SK-N-SH treated with all-trans-retinoic acid at 6 μM for 48 hours (cell line): ENCODE measurements around the gene OR2L8.

Experiments
- CSDC2 ChIP-seq: fragments of 250-450 bp; sonication (Bioruptor Pico); IDR thresholded peaks from 2 replicates; pipeline ENCODE4 v1.5.0; 2020; ENCODE audit warnings: mild to moderate bottlenecking, moderate library complexity
- CSRNP3 ChIP-seq: fragments of 250-450 bp; sonication (Bioruptor Pico); IDR thresholded peaks from 2 replicates; pipeline ENCODE4 v1.5.1; 2021; ENCODE audit warnings: mild to moderate bottlenecking, moderate library complexity
- RARB ChIP-seq: fragments of 250-450 bp; sonication (Bioruptor Pico); IDR thresholded peaks from 2 replicates; pipeline ENCODE4 v1.8.0; 2021; ENCODE audit warnings: mild to moderate bottlenecking, moderate library complexity

GRCh38 chr1:247906504-247907047 lies 42.1 kb upstream of the OR2L8 start:
- no peak for TF ChIP-seq CSRNP3 (CRISPR knock-in tag)
- no peak for TF ChIP-seq RARB
- TF ChIP-seq CSDC2, result no peak
